ENCODE data around the gene KLHDC3.

GRCh38 chr6:42989923-42990322, 24.1 kb upstream of the KLHDC3 start:
- TF ChIP-seq SREBF2 (IDR thresholded peaks at IDR 0.05; ENCODE audit: low read length) (no peak), CTCF (IDR thresholded peaks at IDR 0.05 in 2 of 3, conservative IDR thresholded peaks at IDR 0.05 in 1 of 3; ENCODE audit: control insufficient read depth in 2 of 3, extremely low read depth in 1 of 3, insufficient read depth in 1 of 3, low read depth in 3 of 3, low read length in 3 of 3) (no peak), TCF12 (IDR thresholded peaks at IDR 0.05; ENCODE audit: low read depth, low read length) (no peak), EED (IDR thresholded peaks at IDR 0.05; ENCODE audit: low read depth) (no peak), E2F4 (IDR thresholded peaks at IDR 0.05; ENCODE audit: low read depth, low read length) (no peak), SPI1 (IDR thresholded peaks at IDR 0.05; ENCODE audit: borderline replicate concordance, insufficient read depth, low read depth, low read length) (no peak), RFX5 (IDR thresholded peaks at IDR 0.05; ENCODE audit: low read depth, low read length) (no peak), TCF3 (IDR thresholded peaks at IDR 0.05; ENCODE audit: borderline replicate concordance, insufficient read depth, low read depth, low read length) (no peak), POLR2A (IDR thresholded peaks at IDR 0.05; ENCODE audit: low read depth, low read length) (no peak), JUND (IDR thresholded peaks at IDR 0.05; ENCODE audit: low read depth, low read length) (no peak), GABPA (IDR thresholded peaks at IDR 0.05; ENCODE audit: low read depth) (no peak)

All from GM12878 (cell line).